HepG2 (cell line): ENCODE measurements around the gene XDH. TPM values are rescaled to one million over a fixed set of nuclear protein-coding genes. Genes with fewer than 3 reads are reported as not detected.

Experiments
- ATAC-seq: fragments of 200-7000 bp; cut with Tn5 transposase; 3 replicates; pipeline ENCODE4 v1.9.1; 2020; ENCODE audit warnings: mild to moderate bottlenecking, moderate library complexity
- BruUV-seq: library from RNA; stranded (reverse); fragments of 400-500 nt; replicated peaks from 2 replicates; lab custom pipeline; 2021; lab: Mats Ljungman, UMichigan
- CTCF ChIA-PET: fragments of 300-600 bp; formaldehyde crosslinking; extraction: SDS; loops from one replicate; lab custom pipeline; 2021; ENCODE audit warnings: low total read pairs, inconsistent platforms, low intra/inter-chr PET ratio; lab: Yijun Ruan, JAX
- POLR2A ChIA-PET: fragments of 350-600 bp; sonication (Branson Sonifier 250); formaldehyde crosslinking; loops from one replicate; lab custom pipeline; 2020; ENCODE audit warnings: antibody characterized with exemption, inconsistent platforms; lab: Yijun Ruan, JAX
- DNase-seq: peaks from one replicate; pipeline ENCODE4 v3.0.0-alpha.2; 2015; ENCODE audit warnings: low spot score
- FAIRE-seq: peaks from 3 replicates; lab custom pipeline; 2011; peaks lifted over from hg19 to GRCh38; lab: Jason Lieb, UNC
- H2AFZ ChIP-seq: one replicate; pipeline ENCODE4 v1.6.1; 2011; ENCODE audit warnings: low read length, inconsistent platforms
- H3K27ac ChIP-seq: fragments of 300-600 bp; 3 replicates; pipeline ENCODE4 v1.8.0; 2011; ENCODE audit warnings: mixed run types, mild to moderate bottlenecking, mixed read lengths, low read length, inconsistent platforms; ENCODE audit not compliant: insufficient read depth; ENCODE audit errors: extremely low read length
- H3K27me3 ChIP-seq, 2 experiments: fragments of 200-600 bp in 1 of 2; 2 replicates in 1 of 2; 3 replicates in 1 of 2; pipeline versions ENCODE4 v1.6.0 to v1.8.0; 2011; ENCODE audit warnings: low read length in 2 of 2, mild to moderate bottlenecking in 2 of 2, moderate library complexity in 2 of 2, inconsistent platforms in 1 of 2; ENCODE audit not compliant: insufficient read depth in 2 of 2, control insufficient read depth in 1 of 2
- H3K36me3 ChIP-seq, 2 experiments: fragments of 200-600 bp in 1 of 2; replicated peaks in 1 of 2; 2 replicates in 1 of 2; 3 replicates in 1 of 2; pipeline versions ENCODE4 v1.5.1 to v1.8.0; 2011; ENCODE audit warnings: low read length in 2 of 2, inconsistent platforms in 1 of 2; ENCODE audit not compliant: insufficient read depth in 2 of 2, control insufficient read depth in 1 of 2
- H3K4me1 ChIP-seq: 2 replicates; pipeline ENCODE4 v1.5.1; 2012; ENCODE audit warnings: low read length, inconsistent platforms; ENCODE audit not compliant: insufficient read depth
- H3K4me2 ChIP-seq: 2 replicates; pipeline ENCODE4 v1.6.0; 2011; ENCODE audit warnings: low read depth, low read length, inconsistent platforms
- H3K4me3 ChIP-seq, 3 experiments: fragments of 200-600 bp in 1 of 3; sonication (generic), shearing (Covaris generic) in 1 of 3; replicated peaks in 1 of 3; 2 replicates each; pipeline ENCODE4 v1.5.1; 2011 to 2016; ENCODE audit warnings: low read length in 3 of 3, inconsistent platforms in 2 of 3, low read depth in 2 of 3, mild to moderate bottlenecking in 2 of 3, control low read depth in 1 of 3, mixed read lengths in 1 of 3; ENCODE audit not compliant: insufficient read depth in 1 of 3
- H3K79me2 ChIP-seq: one replicate; pipeline ENCODE4 v1.6.1; 2011; ENCODE audit warnings: low read length, inconsistent platforms; ENCODE audit not compliant: insufficient read depth
- H3K9ac ChIP-seq: 2 replicates; pipeline ENCODE4 v1.6.0; 2011; ENCODE audit warnings: mild to moderate bottlenecking, low read depth, low read length, inconsistent platforms; ENCODE audit not compliant: insufficient read depth
- H3K9me3 ChIP-seq: 2 replicates; pipeline ENCODE4 v1.5.1; 2012; ENCODE audit warnings: mild to moderate bottlenecking, low read length
- H4K20me1 ChIP-seq: 2 replicates; pipeline ENCODE4 v1.6.0; 2011; ENCODE audit warnings: inconsistent platforms, mild to moderate bottlenecking, low read length, moderate library complexity; ENCODE audit not compliant: insufficient read depth
- HDAC2 ChIP-seq: sonication (generic); formaldehyde crosslinking; IDR thresholded peaks from 2 replicates; pipeline ENCODE4 v1.4.0; 2020; ENCODE audit warnings: missing genetic modification reagents
- KDM5A ChIP-seq: fragments of 200-600 bp; sonication (generic); IDR thresholded peaks from 2 replicates; pipeline ENCODE4 v1.7.0; 2018; ENCODE audit warnings: antibody characterized with exemption, mild to moderate bottlenecking, low read length, borderline replicate concordance
- KLF16 ChIP-seq, 2 experiments: sonication (generic) in 1 of 2; formaldehyde crosslinking in 1 of 2; IDR thresholded peaks; 2 replicates each; pipeline versions ENCODE4 v1.6.1 to v1.8.0; 2016 to 2023; ENCODE audit warnings: missing genetic modification reagents in 2 of 2, missing compliant biosample characterization in 1 of 2
- MBD4 ChIP-seq: IDR thresholded peaks from 2 replicates; pipeline ENCODE4 v1.6.1; 2012; ENCODE audit warnings: low read length, inconsistent platforms, borderline replicate concordance
- MIER3 ChIP-seq: IDR thresholded peaks from 2 replicates; pipeline ENCODE4 v1.6.1; 2016; ENCODE audit warnings: missing compliant biosample characterization, borderline replicate concordance
- RBAK ChIP-seq: sonication (generic); formaldehyde crosslinking; IDR thresholded peaks from 2 replicates; pipeline ENCODE4 v1.5.1; 2020; ENCODE audit warnings: mild to moderate bottlenecking, missing genetic modification reagents
- RCOR2 ChIP-seq: IDR thresholded peaks from 2 replicates; pipeline ENCODE4 v1.6.1; 2016; ENCODE audit warnings: missing biosample characterization, missing genetic modification reagents
- RFX1 ChIP-seq: fragments of 450-650 bp; IDR thresholded peaks from 2 replicates; pipeline ENCODE4 v1.6.1; 2017
- STAG1 ChIP-seq: sonication (generic); formaldehyde crosslinking; IDR thresholded peaks from 2 replicates; pipeline ENCODE4 v1.4.0; 2020; ENCODE audit warnings: missing genetic modification reagents
- ZBTB14 ChIP-seq: sonication (generic); formaldehyde crosslinking; IDR thresholded peaks from 2 replicates; pipeline ENCODE4 v1.4.0; 2020; ENCODE audit warnings: missing genetic modification reagents
- ZBTB21 ChIP-seq: sonication (generic); formaldehyde crosslinking; IDR thresholded peaks from 2 replicates; pipeline ENCODE4 v1.4.0; 2020; ENCODE audit warnings: missing genetic modification reagents
- ZFP41 ChIP-seq: sonication (generic); formaldehyde crosslinking; IDR thresholded peaks from 2 replicates; pipeline ENCODE4 v1.4.0; 2020; ENCODE audit warnings: mild to moderate bottlenecking, missing genetic modification reagents, borderline replicate concordance
- ZIK1 ChIP-seq: sonication (generic); formaldehyde crosslinking; IDR thresholded peaks from 2 replicates; pipeline ENCODE4 v1.5.0; 2020; ENCODE audit warnings: mild to moderate bottlenecking, low read depth, missing genetic modification reagents, borderline replicate concordance
- ZNF136 ChIP-seq: sonication (generic); formaldehyde crosslinking; IDR thresholded peaks from 2 replicates; pipeline ENCODE4 v1.8.1; 2022; ENCODE audit warnings: low read depth, mild to moderate bottlenecking, moderate library complexity, missing genetic modification reagents
- ZNF7 ChIP-seq: IDR thresholded peaks from 2 replicates; pipeline ENCODE4 v1.6.1; 2016; ENCODE audit warnings: missing biosample characterization, missing genetic modification reagents
- ZNF775 ChIP-seq: sonication (generic); formaldehyde crosslinking; IDR thresholded peaks from 2 replicates; pipeline ENCODE4 v1.4.0; 2020; ENCODE audit warnings: missing genetic modification reagents, mild to moderate bottlenecking, moderate library complexity, borderline replicate concordance
- WGBS: methylation state at CpG from one replicate; pipeline ENCODE4 v1.1.6; 2017; ENCODE audit warnings: low lambda C conversion rate; 5-methylcytosine and 5-hydroxymethylcytosine counted together
- in situ Hi-C: cut with HindIII; loops from 2 replicates; pipeline ENCODE4 v1.10.0; 2017; ENCODE audit warnings: low pct_unique_long_range_greater_than_20kb; ENCODE audit not compliant: extremely low pct_ligation_motif_present
- intact Hi-C: fragments of 100-400 bp; cut with micrococcal nuclease; formaldehyde crosslinking; loops from one replicate; pipeline ENCODE4 v1.10.0; 2022; ENCODE audit not compliant: unreplicated experiment
- polyA plus RNA-seq, 8 experiments: library from polyadenylated mRNA; depleted of rRNA in 3 of 8; stranded (reverse) in 7 of 8; unstranded in 1 of 8; fragments of >200 nt; fragmentation: Illumina TruSeq in 4 of 8; extraction: Trizol in 4 of 8; gene quantifications; 2 replicates each; pipeline versions ENCODE4 v1.2.1 to v1.2.3, GENCODE V29; 2011 to 2016; ENCODE audit warnings: low read depth in 4 of 8, missing spikeins in 1 of 8, mixed read lengths in 1 of 8; ENCODE audit not compliant: insufficient read depth in 1 of 8
- total RNA-seq, 5 experiments: library from RNA; depleted of rRNA; stranded (reverse); fragments of >200 nt; fragmentation: Illumina TruSeq; extraction: Trizol; gene quantifications; 2 replicates each; pipeline ENCODE4 v1.2.3, GENCODE V29; 2016; ENCODE audit warnings: low read depth in 1 of 5

The XDH gene
- total and polyA plus RNA-seq, 2 of the 13 experiments (the other 11 are each of a cell fraction or from before 2014, with no cell fraction given): not detected

DNA sequence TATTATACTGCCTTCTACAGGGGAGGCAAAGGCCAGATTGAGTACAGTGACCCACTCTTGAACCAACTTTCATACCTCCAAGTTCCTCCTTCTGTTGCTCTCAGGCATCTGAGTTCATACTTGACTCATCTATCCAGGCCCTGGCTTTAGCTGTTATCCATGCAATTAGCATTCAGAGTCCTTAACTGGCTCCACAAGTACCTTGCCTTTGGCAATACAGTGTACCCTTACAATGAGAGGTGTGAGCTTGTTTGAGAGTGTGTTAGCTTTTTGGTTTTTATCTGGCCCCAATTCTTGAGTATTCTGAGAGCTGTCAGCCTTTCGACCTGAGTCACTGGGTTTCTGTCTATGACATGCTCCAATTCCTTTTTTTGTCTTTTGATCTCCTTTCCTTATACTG, 120.3 kb downstream of the XDH start:
- H3K9me3 ChIP-seq: no peaks in the 10 kb centered on the region
- no peaks in the 10 kb centered on the region for H4K20me1 ChIP-seq
- no peak for DNase-seq
- in situ Hi-C loops (no loop called here), intact Hi-C loops (no loop called here)
- no peak overlapping the region for H3K4me2 ChIP-seq
- no peak for ATAC-seq
- H3K4me3 ChIP-seq: no peak overlapping the region
- H3K36me3 ChIP-seq: no peaks in the 10 kb centered on the region
- no peaks in the 10 kb centered on the region for H3K79me2 ChIP-seq
- no peak overlapping the region for H3K27ac ChIP-seq
- H2AFZ ChIP-seq: no peak overlapping the region
- WGBS: 0% methylated on average over 1 of the region's 1 CpG
- no peak for FAIRE-seq
- H3K9ac ChIP-seq: no peak overlapping the region
- H3K27me3 ChIP-seq: no peaks in the 10 kb centered on the region
- TF ChIP-seq RCOR2 (no peak), ZFP41 (CRISPR knock-in tag) (no peak), ZBTB21 (no peak), ZNF136 (no peak), ZNF775 (CRISPR knock-in tag) (no peak), HDAC2 (CRISPR knock-in tag) (no peak), ZNF7 (no peak), KLF16 (CRISPR knock-in tag; IDR thresholded peaks at IDR 0.05) (no peak), MBD4 (no peak), MIER3 (no peak), RFX1 (no peak), RBAK (CRISPR knock-in tag) (no peak), KDM5A (no peak), ZIK1 (no peak), STAG1 (CRISPR knock-in tag) (no peak), ZBTB14 (CRISPR knock-in tag) (no peak)
- ChIA-PET CTCF (no interaction called here), POLR2A (no interaction called here)
- BruUV-seq: no TSS peak
- H3K4me1 ChIP-seq: no peaks in the 10 kb centered on the region
